CD4-positive, CD25-positive, alpha-beta regulatory T cell (primary cell): ENCODE measurements around the gene TBC1D22A. TPM values are rescaled to one million over a fixed set of nuclear protein-coding genes. Genes with fewer than 3 reads are reported as not detected.
"Not testable (repeated sequence)": the region's sequence is repeated elsewhere in the genome, so short reads cannot be mapped to it uniquely, and the experiment has no call there.

ENCODE experiments used
- ATAC-seq, 2 donors: fragments of 150-1000 bp; cut with Tn5 transposase; one replicate each; pipeline ENCODE4 v1.10.0; 2021; ENCODE audit warnings: low read depth in 2 of 2, moderate number of reproducible peaks in 2 of 2, moderate library complexity in 1 of 2
- DNase-seq, 3 donors: peaks; one replicate each; pipeline versions ENCODE4 v3.0.0 to v3.0.0-alpha.2; 2012 to 2022; ENCODE audit warnings: mixed read lengths in 1 of 3
- H3K27ac ChIP-seq: one replicate; pipeline ENCODE4 v1.7.0; 2013; ENCODE audit warnings: mild to moderate bottlenecking, low read length; ENCODE audit not compliant: insufficient read depth, poor library complexity, severe bottlenecking
- H3K27me3 ChIP-seq: one replicate; pipeline ENCODE4 v1.7.0; 2013; ENCODE audit warnings: low read length; ENCODE audit not compliant: control insufficient read depth, insufficient read depth
- H3K36me3 ChIP-seq: one replicate; pipeline ENCODE4 v1.7.0; 2013; ENCODE audit warnings: mild to moderate bottlenecking, low read length, moderate library complexity; ENCODE audit not compliant: control insufficient read depth, insufficient read depth
- H3K4me1 ChIP-seq: 2 replicates; pipeline ENCODE4 v1.7.0; 2013; ENCODE audit warnings: mild to moderate bottlenecking, low read length; ENCODE audit not compliant: insufficient read depth, control insufficient read depth, poor library complexity, severe bottlenecking
- H3K4me3 ChIP-seq: one replicate; pipeline ENCODE4 v1.7.0; 2013; ENCODE audit warnings: low read depth, mild to moderate bottlenecking, low read length, moderate library complexity
- H3K9me3 ChIP-seq, 2 experiments: 1 replicate in 1 of 2; 2 replicates in 1 of 2; pipeline ENCODE4 v1.7.0; 2013; ENCODE audit warnings: low read length in 2 of 2, mild to moderate bottlenecking in 1 of 2, moderate library complexity in 1 of 2; ENCODE audit not compliant: control insufficient read depth in 2 of 2
- H3K27ac Mint-ChIP-seq, 3 donors: one replicate each; pipeline ENCODE4 v1.8.0; 2020 to 2022; ENCODE audit warnings: mild to moderate bottlenecking in 3 of 3, mixed read lengths in 3 of 3, moderate library complexity in 2 of 3
- H3K27me3 Mint-ChIP-seq: one replicate; pipeline ENCODE4 v1.8.0; 2022; ENCODE audit warnings: mild to moderate bottlenecking, mixed read lengths
- H3K36me3 Mint-ChIP-seq: one replicate; pipeline ENCODE4 v1.8.0; 2020; ENCODE audit warnings: mixed read lengths
- H3K4me1 Mint-ChIP-seq, 4 donors: one replicate each; pipeline ENCODE4 v1.8.0; 2020 to 2022; ENCODE audit warnings: mixed read lengths in 4 of 4, mild to moderate bottlenecking in 1 of 4
- H3K4me3 Mint-ChIP-seq, 4 donors: one replicate each; pipeline ENCODE4 v1.8.0; 2020 to 2022; ENCODE audit warnings: mild to moderate bottlenecking in 4 of 4, mixed read lengths in 4 of 4, moderate library complexity in 3 of 4
- H3K9me3 Mint-ChIP-seq, 7 donors: one replicate each; pipeline ENCODE4 v1.8.0; 2020 to 2022; ENCODE audit warnings: mixed read lengths in 7 of 7, mild to moderate bottlenecking in 3 of 7, moderate library complexity in 2 of 7
- polyA plus RNA-seq, 4 donors: library from polyadenylated mRNA; unstranded; fragments of 300-500 nt; fragmentation: Illumina TruSeq; gene quantifications; one replicate each; pipeline ENCODE4 v1.2.3, GENCODE V29; 2021
- total RNA-seq: library from RNA; stranded (reverse); gene quantifications from one replicate; pipeline ENCODE4 v1.2.3, GENCODE V29; 2022

TBC1D22A gene
- total and polyA plus RNA-seq, 5 donors from 2014 or later: 19.8 to 42.5 (median 24.3) TPM

DNA sequence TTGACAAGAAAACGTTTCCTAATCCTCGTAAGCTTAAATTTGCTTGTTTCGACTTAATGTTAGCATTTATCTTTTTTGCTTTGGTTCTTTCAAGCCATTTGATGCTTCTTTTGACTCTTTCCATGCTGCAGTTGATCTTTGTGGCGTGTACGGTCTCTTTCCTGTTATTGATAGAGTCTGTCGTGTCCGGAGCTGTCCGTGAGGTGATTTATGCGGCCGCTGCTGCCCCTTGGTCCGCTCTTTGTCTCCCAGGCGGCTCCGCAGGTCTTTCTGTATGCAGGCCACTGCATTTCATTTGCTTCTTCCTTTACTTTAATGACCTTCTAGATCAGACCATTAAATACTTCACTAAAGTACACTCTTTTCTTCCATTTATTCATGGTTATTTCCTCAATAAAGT, 50.3 kb downstream of the TBC1D22A start:
- no peaks in the 10 kb centered on the region for H3K27me3 Mint-ChIP-seq

DNA sequence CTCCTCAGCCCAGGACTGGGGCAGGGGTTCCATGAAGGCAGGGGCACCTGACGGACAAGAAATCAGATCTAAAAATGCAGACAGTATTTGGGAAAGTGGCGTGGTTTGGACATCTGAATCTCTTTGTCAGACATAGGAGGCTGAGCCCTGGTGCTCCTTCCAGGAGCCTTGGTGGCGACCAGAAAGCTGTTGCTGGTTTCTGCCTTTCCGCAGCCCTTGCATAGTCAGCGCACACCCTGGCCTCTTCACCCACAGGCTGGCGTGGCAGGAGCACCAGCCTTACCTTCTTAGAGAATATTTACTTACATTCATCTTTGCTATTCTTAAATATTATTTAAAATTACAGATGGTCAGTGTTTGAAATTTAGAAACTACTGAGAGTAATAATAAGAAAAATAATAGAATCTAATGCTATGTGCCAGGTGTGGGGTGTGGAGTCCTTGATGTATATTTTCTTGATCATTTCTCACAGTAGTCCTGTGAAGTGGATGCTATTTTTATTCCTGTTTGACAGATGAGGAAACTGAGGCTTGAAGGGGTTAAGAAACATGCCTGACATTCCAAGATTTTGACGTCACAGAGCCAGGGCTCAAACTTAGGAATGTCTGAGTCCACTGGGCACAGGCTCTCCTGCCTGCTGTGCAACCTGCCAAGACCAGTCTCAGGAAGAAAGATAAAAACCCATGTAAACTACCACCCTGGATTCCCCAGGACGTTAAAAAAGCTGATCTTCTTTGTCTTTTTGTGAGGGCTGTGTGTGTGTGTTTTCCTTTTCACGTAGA, 51.6 kb downstream of the TBC1D22A start:
- Histone ChIP-seq H3K27me3 (no peaks in the 10 kb centered on the region), H3K4me3 (no peak overlapping the region), H3K9me3 (no peaks in the 10 kb centered on the region), H3K27ac (no peak overlapping the region), H3K36me3 (peaks cover 20% of the 10 kb centered on the region), H3K4me1 (no peaks in the 10 kb centered on the region)
- no peak overlapping the region for H3K4me3 Mint-ChIP-seq
- no peak overlapping the region for H3K27ac Mint-ChIP-seq
- ATAC-seq (no peak), DNase-seq (no peak)
- peaks cover 21 to 52% (median 38%) of the 10 kb centered on the region in 4 donors for H3K4me1 Mint-ChIP-seq
- H3K9me3 Mint-ChIP-seq: peaks cover 0 to 3% (median 0%) of the 10 kb centered on the region in 7 donors
- no peaks in the 10 kb centered on the region for H3K27me3 Mint-ChIP-seq
- H3K36me3 Mint-ChIP-seq: peaks cover 36% of the 10 kb centered on the region

More for the DNA sequence above, 50.3 kb downstream of the TBC1D22A start:
- no peaks in the 10 kb centered on the region for H3K4me1 ChIP-seq
- H3K9me3 ChIP-seq: no peaks in the 10 kb centered on the region
- no peak for DNase-seq
- H3K4me3 ChIP-seq: no peak overlapping the region
- peaks cover 22% of the 10 kb centered on the region for H3K36me3 ChIP-seq
- H3K27me3 ChIP-seq: no peaks in the 10 kb centered on the region
- Mint-ChIP-seq H3K36me3 (peaks cover 34% of the 10 kb centered on the region), H3K9me3 (peaks cover 0 to 3% (median 0%) of the 10 kb centered on the region in 7 donors), H3K4me1 (peaks cover 12 to 42% (median 31%) of the 10 kb centered on the region in 4 donors), H3K27ac (peak overlapping the region in 1 of 3 donors; percentile 45), H3K4me3 (no peak overlapping the region)
- H3K27ac ChIP-seq: no peak overlapping the region
- no peak for ATAC-seq

DNA sequence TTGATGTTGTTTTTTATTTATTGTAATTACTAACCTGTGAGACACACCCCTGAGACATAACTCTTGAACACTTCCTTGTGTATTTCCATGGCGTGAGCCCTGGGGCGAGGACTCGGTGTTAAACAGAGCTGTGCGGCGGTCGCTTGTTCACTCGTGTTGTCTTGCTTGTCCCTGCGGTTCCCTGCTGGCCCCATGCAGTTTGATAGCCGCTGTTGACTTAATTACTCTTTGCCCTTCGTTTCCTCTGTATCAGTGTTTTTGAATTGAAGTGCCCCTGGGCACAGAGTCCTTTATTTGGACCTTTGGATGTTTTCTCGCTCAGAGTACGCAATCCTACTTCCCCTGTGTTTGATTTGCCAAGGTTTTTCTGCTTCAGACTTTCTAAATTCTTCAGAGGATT, 52.7 kb downstream of the TBC1D22A start:
- Mint-ChIP-seq H3K27ac (peak overlapping the region in 1 of 3 donors; percentile 31), H3K4me1 (peaks cover 27 to 61% (median 45%) of the 10 kb centered on the region in 4 donors), H3K27me3 (no peaks in the 10 kb centered on the region), H3K36me3 (peaks cover 40% of the 10 kb centered on the region), H3K9me3 (peaks cover 0 to 3% (median 0%) of the 10 kb centered on the region in 7 donors), H3K4me3 (no peak overlapping the region)
- no peaks in the 10 kb centered on the region for H3K27me3 ChIP-seq
- H3K4me1 ChIP-seq: no peaks in the 10 kb centered on the region
- no peak overlapping the region for H3K27ac ChIP-seq
- no peaks in the 10 kb centered on the region for H3K9me3 ChIP-seq
- no peak for ATAC-seq
- no peak for DNase-seq
- H3K4me3 ChIP-seq: no peak overlapping the region
- H3K36me3 ChIP-seq: peaks cover 12% of the 10 kb centered on the region

DNA sequence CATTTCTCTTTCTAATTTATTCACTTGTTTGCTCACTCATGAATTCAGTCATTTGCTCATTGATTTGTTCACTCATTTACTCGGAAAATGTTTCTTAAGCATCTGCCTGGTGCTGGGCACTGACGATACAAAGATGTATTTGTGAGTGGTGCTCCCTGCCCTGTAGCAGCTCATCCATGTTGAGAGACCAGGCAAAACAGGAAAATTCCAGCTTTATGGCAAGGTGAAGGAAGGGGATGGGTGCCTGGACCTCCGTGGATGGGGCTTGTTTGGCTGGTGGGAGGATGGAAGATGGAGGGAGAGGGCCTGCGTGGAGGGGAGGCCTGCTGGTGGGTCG, 53.1 kb downstream of the TBC1D22A start:
- H3K9me3 Mint-ChIP-seq: peaks cover 0 to 4% (median 0%) of the 10 kb centered on the region in 7 donors
- H3K4me1 Mint-ChIP-seq: peaks cover 30 to 65% (median 47%) of the 10 kb centered on the region in 4 donors
- no peak overlapping the region for H3K27ac ChIP-seq
- no peak overlapping the region for H3K4me3 ChIP-seq
- no peaks in the 10 kb centered on the region for H3K27me3 Mint-ChIP-seq
- no peaks in the 10 kb centered on the region for H3K4me1 ChIP-seq
- DNase-seq: no peak
- peaks cover 42% of the 10 kb centered on the region for H3K36me3 Mint-ChIP-seq
- no peak for ATAC-seq
- H3K4me3 Mint-ChIP-seq: no peak overlapping the region
- H3K9me3 ChIP-seq: no peaks in the 10 kb centered on the region
- H3K27me3 ChIP-seq: no peaks in the 10 kb centered on the region
- peak overlapping the region in 1 of 3 donors; percentile 39 for H3K27ac Mint-ChIP-seq
- peaks cover 12% of the 10 kb centered on the region for H3K36me3 ChIP-seq

DNA sequence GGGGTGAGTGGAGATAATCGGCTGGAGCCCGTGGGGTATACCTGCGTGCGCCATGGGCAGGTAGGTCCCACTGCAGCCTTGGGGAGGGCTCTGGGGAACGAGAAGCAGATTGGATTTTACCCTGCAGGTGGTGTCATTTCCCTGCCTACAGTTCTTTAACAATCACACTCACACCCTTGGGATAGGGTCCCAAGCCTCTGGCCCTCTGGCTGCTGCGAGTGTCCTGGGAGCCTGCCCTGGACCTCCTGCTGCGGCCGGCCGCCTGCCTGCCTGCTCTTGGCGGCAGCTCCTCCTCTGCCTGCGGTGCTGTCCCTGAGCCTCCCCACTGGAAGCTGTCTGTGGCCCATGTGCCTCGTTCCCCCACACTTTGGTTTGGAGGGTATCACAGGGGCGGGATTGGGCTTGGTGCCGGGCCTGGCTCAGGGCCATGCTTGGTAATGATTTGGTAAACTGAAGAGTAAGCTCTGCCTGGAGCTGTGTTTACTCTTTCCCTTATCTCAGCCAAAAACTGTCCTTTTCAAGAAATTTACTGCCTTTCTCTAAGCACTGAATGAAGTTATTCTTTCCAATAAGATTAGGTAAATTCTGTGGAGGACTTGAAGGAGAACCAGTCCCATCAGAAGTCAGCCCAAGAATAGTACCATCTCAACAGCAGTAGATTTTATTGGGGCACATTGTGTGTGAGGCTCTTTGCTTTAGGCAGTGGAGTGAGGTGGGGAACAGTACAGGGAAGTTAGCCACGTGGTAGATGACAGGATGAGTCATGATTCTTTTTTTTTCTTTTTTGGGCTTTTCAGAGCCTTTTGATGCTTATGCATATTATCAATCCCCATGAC, 53.7 kb downstream of the TBC1D22A start:
- H3K4me1 Mint-ChIP-seq: peaks cover 36 to 67% (median 51%) of the 10 kb centered on the region in 4 donors
- peaks cover 0 to 6% (median 0%) of the 10 kb centered on the region in 7 donors for H3K9me3 Mint-ChIP-seq
- no peaks in the 10 kb centered on the region for H3K27me3 Mint-ChIP-seq
- Histone ChIP-seq H3K4me3 (no peak overlapping the region), H3K9me3 (no peaks in the 10 kb centered on the region), H3K36me3 (peaks cover 12% of the 10 kb centered on the region), H3K27me3 (no peaks in the 10 kb centered on the region), H3K27ac (no peak overlapping the region), H3K4me1 (no peaks in the 10 kb centered on the region)
- H3K4me3 Mint-ChIP-seq: no peak overlapping the region
- peak overlapping the region in 1 of 3 donors; percentile 1 for H3K27ac Mint-ChIP-seq
- ATAC-seq: peak; percentile 55 to 65
- H3K36me3 Mint-ChIP-seq: peaks cover 44% of the 10 kb centered on the region
- DNase-seq: no peak

DNA sequence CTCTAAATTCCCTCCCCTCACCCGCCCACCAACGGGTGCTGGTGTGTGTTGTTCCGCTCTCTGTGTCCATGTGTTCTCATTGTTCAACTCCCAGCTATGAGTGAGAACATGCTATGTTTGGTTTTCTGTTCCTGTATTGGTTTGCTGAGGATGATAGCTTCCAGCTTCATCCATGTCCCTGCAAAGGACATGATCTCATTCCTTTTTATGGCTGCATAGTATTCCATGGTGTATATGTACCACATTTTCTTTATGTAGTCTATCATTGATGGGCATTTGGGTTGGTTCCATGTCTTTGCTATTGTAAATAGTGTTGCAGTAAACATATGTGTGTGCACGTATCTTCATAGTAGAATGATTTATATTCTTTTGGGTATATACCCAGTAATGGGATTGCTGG, 54.9 kb downstream of the TBC1D22A start:
- not testable (repeated sequence) for H3K27ac ChIP-seq, H3K9me3 Mint-ChIP-seq, H3K9me3 ChIP-seq, DNase-seq, H3K4me3 Mint-ChIP-seq, H3K4me3 ChIP-seq, H3K27me3 Mint-ChIP-seq, ATAC-seq, H3K27me3 ChIP-seq, H3K4me1 ChIP-seq
- Mint-ChIP-seq H3K36me3 (peaks cover 50% of the 10 kb centered on the region), H3K4me1 (peaks cover 39 to 75% (median 56%) of the 10 kb centered on the region in 4 donors), H3K27ac (peak overlapping the region in 1 of 3 donors; percentile 69)
- H3K36me3 ChIP-seq: peaks cover 12% of the 10 kb centered on the region

DNA sequence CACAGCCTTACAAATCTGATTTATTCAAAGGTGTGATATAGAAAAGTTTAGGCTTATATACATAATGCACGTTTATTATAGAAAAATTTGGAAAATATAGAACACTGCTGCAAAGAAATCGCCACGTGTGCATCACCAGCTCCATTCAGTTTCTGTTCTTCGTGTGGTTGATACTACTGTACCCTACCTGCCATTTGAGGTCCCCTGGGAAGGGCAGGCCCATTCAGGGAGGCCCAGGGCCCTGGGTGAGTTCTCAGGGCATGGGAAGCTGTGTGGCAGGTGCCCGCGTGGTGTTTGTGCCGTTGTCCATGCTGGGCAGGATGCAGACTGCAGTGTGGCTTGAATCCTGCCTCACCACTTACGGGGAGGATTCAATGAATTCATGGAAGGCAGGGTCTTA, 60.8 kb downstream of the TBC1D22A start:
- H3K9me3 ChIP-seq: no peaks in the 10 kb centered on the region
- Mint-ChIP-seq H3K9me3 (peaks cover 0 to 4% (median 0%) of the 10 kb centered on the region in 7 donors), H3K27ac (peak overlapping the region in 1 of 3 donors; percentile 11), H3K4me1 (peaks cover 27 to 62% (median 38%) of the 10 kb centered on the region in 4 donors), H3K36me3 (peaks cover 54% of the 10 kb centered on the region), H3K27me3 (no peaks in the 10 kb centered on the region), H3K4me3 (no peak overlapping the region)
- H3K27ac ChIP-seq: no peak overlapping the region
- no peak for DNase-seq
- no peak for ATAC-seq
- H3K27me3 ChIP-seq: no peaks in the 10 kb centered on the region
- peaks cover 9% of the 10 kb centered on the region for H3K36me3 ChIP-seq
- H3K4me3 ChIP-seq: no peak overlapping the region
- H3K4me1 ChIP-seq: no peaks in the 10 kb centered on the region
